Aorta (tissue), 5 donors: ENCODE data around the gene PLIN4. TPM values are rescaled to one million over a fixed set of nuclear protein-coding genes. Genes with fewer than 3 reads are reported as not detected.
"Not testable (repeated sequence)": the region's sequence is repeated elsewhere in the genome, so short reads cannot be mapped to it uniquely, and the experiment has no call there.

Experiments
- ATAC-seq: fragments of 200-7000 bp; cut with Tn5 transposase; one replicate; pipeline ENCODE4 v1.9.1; 2022; ENCODE audit warnings: moderate library complexity; ENCODE audit not compliant: low FRiP score
- DNase-seq, 2 donors: peaks; one replicate each; pipeline ENCODE4 v3.0.0-alpha.2; 2020
- H3K27ac ChIP-seq, 2 donors: one replicate each; pipeline ENCODE4 v1.5.1; 2013; ENCODE audit warnings: low read length in 2 of 2, mild to moderate bottlenecking in 2 of 2, moderate library complexity in 2 of 2, control low read depth in 1 of 2, inconsistent platforms in 1 of 2, low read depth in 1 of 2
- H3K27me3 ChIP-seq, 2 donors: one replicate each; pipeline ENCODE4 v1.6.1; 2013; ENCODE audit warnings: control low read depth in 1 of 2, low read length in 1 of 2, mild to moderate bottlenecking in 1 of 2, moderate library complexity in 1 of 2; ENCODE audit not compliant: insufficient read depth in 2 of 2, control insufficient read depth in 1 of 2
- H3K36me3 ChIP-seq, 2 donors: one replicate each; pipeline ENCODE4 v1.6.1; 2013; ENCODE audit warnings: control low read depth in 1 of 2, low read length in 1 of 2, mild to moderate bottlenecking in 1 of 2; ENCODE audit not compliant: insufficient read depth in 2 of 2, control insufficient read depth in 1 of 2
- H3K4me1 ChIP-seq, 2 donors: one replicate each; pipeline ENCODE4 v1.6.1; 2013; ENCODE audit warnings: low read length in 2 of 2, control low read depth in 1 of 2, mild to moderate bottlenecking in 1 of 2, moderate library complexity in 1 of 2; ENCODE audit not compliant: insufficient read depth in 2 of 2, control insufficient read depth in 1 of 2
- H3K4me3 ChIP-seq, 2 donors: one replicate each; pipeline ENCODE4 v1.5.1; 2013; ENCODE audit warnings: low read length in 2 of 2, control low read depth in 1 of 2, mild to moderate bottlenecking in 1 of 2
- H3K9me3 ChIP-seq: one replicate; pipeline ENCODE4 v1.6.1; 2013; ENCODE audit warnings: mild to moderate bottlenecking, low read length; ENCODE audit not compliant: control insufficient read depth
- WGBS, 2 donors: extraction: QIAGEN DNeasy Blood & Tissue Kit; methylation state at CpG; one replicate each; pipeline ENCODE4 v1.1.7; 2013; 5-methylcytosine and 5-hydroxymethylcytosine counted together
- intact Hi-C, 2 donors: fragments of 100-400 bp; cut with DNase I; formaldehyde crosslinking; loops; one replicate each; pipeline versions ENCODE4 v1.14.2 to v1.15.0; 2022
- polyA plus RNA-seq, 2 donors: library from polyadenylated mRNA; stranded (reverse); fragments of 200-250 nt; gene quantifications; one replicate each; pipeline ENCODE4 v1.2.3, GENCODE V29; 2013
- total RNA-seq, 2 donors: library from RNA; stranded (reverse); fragmentation: NEBNext Ultra II Directional; extraction: Animal tissue kit (Norgen Biotek cat#: 25700); gene quantifications; one replicate each; pipeline ENCODE4 v1.2.1, GENCODE V29; 2021
- donor health status: healthy with polysubstance abuse.
- donor health status: Bipolar disorder and iron deficiency.
- donor health status: DM: no; HTN: no; CAD: no.
- donor health status: DM: no; HTN: no; CAD: no.
- donor health status: DM: yes; HTN: yes; CAD: no.

PLIN4 gene
- total and polyA plus RNA-seq, 4 donors: 0.61 to 7.4 (median 3.2) TPM

DNA sequence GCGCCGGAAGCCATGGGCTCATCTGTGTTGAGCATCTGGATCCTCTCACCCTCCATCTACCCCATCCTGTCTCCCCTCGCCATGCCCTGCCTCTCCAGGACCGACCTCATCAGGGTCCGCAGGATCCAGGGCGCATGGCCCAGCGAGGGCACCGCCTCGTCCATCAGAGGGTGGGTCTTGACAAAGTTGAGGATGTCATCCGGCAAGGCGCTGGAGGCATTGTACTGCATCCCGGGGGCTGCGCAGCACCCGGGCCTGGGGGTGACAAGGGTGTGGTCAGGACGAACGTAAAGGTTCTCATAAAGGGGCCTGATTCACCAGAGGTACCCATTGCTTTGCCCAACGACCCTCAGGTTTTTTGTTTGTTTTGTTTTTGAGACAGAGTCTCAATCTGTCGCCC, 31.7 kb upstream of the PLIN4 start:
- 91 to 94% methylated on average over 18 of the region's 18 CpGs for WGBS, 2 donors
- H3K4me3 ChIP-seq: no peak overlapping the region
- no peaks in the 10 kb centered on the region for H3K9me3 ChIP-seq
- H3K36me3 ChIP-seq: no peaks in the 10 kb centered on the region
- DNase-seq: no peak
- H3K4me1 ChIP-seq: no peaks in the 10 kb centered on the region
- H3K27me3 ChIP-seq: no peaks in the 10 kb centered on the region
- no peak overlapping the region for H3K27ac ChIP-seq
- intact Hi-C loops: no loop called here
- ATAC-seq: no peak

DNA sequence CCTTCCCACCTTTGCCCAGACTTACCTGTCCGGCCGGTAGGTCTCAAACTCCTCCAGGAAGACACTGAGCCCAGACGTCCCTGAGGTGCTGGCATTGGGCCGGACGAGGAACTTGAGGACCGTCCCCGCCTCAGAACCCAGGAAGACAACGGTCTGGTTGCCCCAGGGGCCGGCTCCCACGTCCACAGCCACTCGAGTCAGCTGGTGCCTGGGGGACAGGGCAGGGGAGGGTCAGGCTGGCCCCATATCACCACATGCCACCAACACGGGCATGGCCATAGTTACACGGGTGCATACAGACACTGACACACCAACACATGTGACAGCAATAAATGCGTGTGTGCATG, 29.9 kb upstream of the PLIN4 start:
- H3K4me3 ChIP-seq: no peak overlapping the region
- no peaks in the 10 kb centered on the region for H3K4me1 ChIP-seq
- no peaks in the 10 kb centered on the region for H3K9me3 ChIP-seq
- ATAC-seq: no peak
- DNase-seq: no peak
- intact Hi-C loops: no loop called here
- no peaks in the 10 kb centered on the region for H3K27me3 ChIP-seq
- no peak overlapping the region for H3K27ac ChIP-seq
- H3K36me3 ChIP-seq: no peaks in the 10 kb centered on the region
- WGBS, 2 donors: 69 to 73% methylated on average over 12 to 14 of the region's 14 CpGs

DNA sequence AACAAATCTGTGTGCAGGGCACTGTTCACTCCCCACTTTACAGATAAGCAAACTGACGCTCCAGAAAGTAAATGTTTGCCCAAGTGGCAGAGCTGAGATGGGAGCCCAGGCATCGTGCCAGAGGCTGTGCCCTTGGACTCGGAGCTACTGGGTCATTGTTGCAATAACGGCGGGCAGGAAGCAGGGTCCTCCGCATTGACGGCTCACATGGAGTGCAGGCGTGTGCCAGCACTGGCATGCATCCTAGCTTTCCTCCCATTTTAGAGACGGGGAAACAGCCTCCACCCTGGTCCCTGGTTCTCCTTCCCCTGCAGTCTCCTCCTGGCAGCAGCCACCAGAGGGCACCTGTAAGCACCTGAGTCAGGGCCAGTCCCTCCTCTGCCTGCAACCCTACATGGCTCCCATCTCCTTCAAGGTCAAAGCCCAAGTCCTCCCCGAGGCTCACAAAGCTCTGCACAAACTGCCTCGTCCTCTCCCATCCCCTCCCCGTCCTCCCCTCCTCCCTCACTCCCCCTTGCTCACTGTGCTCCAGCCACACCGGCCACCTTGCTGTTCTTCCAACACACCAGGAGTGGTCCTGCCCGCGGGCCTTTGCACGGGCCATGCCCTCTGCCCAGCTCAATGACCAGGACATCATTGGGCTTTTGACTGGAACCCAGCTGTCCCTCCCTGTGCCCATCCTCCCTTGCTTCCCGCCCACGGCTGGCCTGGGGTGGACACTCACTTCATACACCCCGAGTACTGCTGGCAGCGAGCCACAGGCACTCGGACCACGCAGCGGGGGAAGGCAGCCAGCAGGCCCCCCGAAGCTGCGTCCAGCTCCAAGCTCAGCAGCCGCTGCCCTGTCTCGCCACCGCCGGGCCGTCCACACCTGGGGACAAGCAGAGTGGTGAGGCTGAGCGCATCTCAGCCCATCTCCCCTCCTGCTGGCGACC, 29.3 kb upstream of the PLIN4 start:
- Histone ChIP-seq H3K36me3 (no peaks in the 10 kb centered on the region), H3K9me3 (no peaks in the 10 kb centered on the region), H3K27me3 (no peaks in the 10 kb centered on the region), H3K4me1 (no peaks in the 10 kb centered on the region), H3K27ac (no peak overlapping the region), H3K4me3 (no peak overlapping the region)
- intact Hi-C loops: no loop called here
- ATAC-seq (no peak), DNase-seq (no peak)
- WGBS, 2 donors: 61 to 62% methylated on average over 32 of the region's 32 CpGs

DNA sequence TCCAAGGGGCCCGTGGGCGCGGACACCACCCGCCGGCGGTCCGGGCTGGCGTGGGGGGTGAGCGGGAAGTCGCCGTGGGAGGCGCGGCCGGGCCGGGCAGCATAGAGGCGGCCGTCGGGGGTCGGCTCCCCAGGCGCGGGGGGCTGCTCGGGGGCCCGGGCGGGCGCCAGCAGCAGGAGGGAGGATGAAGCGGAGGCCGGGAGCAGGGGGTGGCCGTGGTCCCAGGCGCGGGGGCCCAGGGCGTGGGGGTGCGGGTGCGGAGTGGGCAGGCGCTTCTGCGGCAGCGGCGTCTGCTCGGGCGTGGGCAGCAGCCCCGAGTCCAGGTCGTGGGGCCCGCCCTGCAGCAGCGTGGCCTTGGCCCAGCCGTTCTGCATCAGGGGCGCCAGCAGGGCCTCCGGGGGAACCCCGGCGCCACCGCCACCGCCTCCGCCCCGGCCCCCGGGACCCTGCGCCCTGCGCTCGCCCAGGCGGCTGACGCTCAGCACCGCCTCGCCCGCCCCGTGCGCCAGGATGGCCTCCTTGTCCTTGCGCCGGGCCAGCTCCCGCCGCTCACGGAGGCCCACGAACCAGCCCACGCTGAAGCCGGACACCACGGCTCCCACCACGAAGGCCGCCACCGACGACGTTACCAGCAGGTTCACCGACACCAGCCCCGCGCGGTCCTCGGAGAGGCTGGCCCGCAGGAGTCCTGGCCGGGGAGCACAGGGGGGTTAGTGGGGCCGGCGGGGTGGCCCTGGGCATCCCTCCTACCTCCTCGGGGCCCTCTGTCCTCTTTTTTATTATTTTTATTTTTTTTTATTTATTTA, 25.8 kb upstream of the PLIN4 start:
- H3K36me3 ChIP-seq: no peaks in the 10 kb centered on the region
- no peak overlapping the region for H3K4me3 ChIP-seq
- WGBS, 2 donors: 93 to 94% methylated on average over 26 to 87 of the region's 87 CpGs
- intact Hi-C loops: no loop called here
- DNase-seq: no peak
- peaks cover 2% of the 10 kb centered on the region for H3K9me3 ChIP-seq
- no peaks in the 10 kb centered on the region for H3K27me3 ChIP-seq
- ATAC-seq: no peak
- H3K27ac ChIP-seq: no peak overlapping the region
- no peaks in the 10 kb centered on the region for H3K4me1 ChIP-seq

DNA sequence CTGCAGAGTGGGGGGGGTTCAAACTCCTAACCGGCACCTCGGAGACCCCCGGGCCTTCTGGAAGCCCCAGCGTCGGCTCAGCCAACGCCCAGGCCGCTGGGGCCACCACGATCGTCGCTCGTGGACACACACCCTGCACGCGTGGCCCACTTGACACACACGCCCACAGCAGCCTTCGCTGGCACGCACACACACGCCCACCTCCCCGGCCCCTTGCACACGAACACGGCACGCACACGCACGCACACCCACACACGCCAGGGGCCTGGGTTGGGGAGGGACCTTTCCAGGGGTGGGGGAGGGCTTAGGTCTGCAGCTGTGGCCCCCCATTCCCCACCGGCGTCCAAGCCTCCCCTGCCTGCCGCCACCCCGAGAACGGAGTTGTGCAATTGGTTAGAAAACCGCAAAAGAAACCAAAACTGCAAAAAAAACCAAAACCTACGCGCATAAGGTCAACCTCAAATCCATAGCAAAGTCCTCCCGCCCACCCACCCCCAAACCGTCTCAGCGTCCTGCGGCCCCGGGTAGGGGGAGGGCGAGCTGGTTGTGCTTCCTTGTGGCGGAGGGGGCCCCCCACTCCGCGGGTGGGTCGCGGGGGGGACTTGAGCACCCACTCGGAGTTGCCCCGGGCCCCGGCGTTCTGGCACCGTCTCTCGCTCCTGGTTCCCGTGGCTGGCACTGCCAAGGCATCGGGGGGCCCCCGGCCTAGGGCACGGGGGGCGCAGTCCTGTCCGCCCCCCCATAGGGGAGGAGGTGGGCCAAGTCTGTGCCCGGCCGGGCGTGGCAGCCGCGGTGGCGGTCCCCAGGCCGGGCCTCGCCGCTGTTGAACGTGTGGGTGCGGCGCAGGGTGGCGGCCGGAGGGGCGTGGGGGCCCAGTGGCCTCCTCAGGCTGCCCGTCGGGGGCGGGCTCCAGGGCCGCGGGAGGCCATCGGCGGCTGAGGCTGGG, 24.9 kb upstream of the PLIN4 start:
- H3K27ac ChIP-seq: no peak overlapping the region
- DNase-seq (no peak), ATAC-seq (no peak)
- no peaks in the 10 kb centered on the region for H3K27me3 ChIP-seq
- no peak overlapping the region for H3K4me3 ChIP-seq
- 86 to 90% methylated on average over 65 to 77 of the region's 77 CpGs for WGBS, 2 donors
- no peaks in the 10 kb centered on the region for H3K36me3 ChIP-seq
- H3K4me1 ChIP-seq: no peaks in the 10 kb centered on the region
- H3K9me3 ChIP-seq: peaks cover 2% of the 10 kb centered on the region
- intact Hi-C loops: no loop called here

DNA sequence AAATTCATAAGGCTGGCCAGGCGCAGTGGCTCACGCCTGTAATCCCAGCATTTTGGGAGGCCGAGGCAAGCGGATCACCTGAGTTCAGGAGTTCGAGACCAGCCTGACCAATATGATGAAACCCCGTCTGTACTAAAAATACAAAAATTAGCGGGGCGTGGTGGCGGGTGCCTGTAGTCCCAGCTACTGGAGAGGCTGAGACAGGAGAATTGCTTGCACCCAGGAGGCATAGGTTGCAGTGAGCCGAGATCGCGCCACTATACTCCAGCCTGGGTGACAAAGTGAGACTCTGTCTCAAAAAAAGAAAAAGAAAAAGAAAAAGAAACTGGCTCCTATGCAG, 23.5 kb upstream of the PLIN4 start:
- H3K9me3 ChIP-seq, DNase-seq, H3K36me3 ChIP-seq, H3K27ac ChIP-seq, H3K4me1 ChIP-seq, ATAC-seq, H3K4me3 ChIP-seq, intact Hi-C loops, H3K27me3 ChIP-seq: not testable (repeated sequence)
- WGBS, 2 donors: 90 to 92% methylated on average over 12 of the region's 12 CpGs

DNA sequence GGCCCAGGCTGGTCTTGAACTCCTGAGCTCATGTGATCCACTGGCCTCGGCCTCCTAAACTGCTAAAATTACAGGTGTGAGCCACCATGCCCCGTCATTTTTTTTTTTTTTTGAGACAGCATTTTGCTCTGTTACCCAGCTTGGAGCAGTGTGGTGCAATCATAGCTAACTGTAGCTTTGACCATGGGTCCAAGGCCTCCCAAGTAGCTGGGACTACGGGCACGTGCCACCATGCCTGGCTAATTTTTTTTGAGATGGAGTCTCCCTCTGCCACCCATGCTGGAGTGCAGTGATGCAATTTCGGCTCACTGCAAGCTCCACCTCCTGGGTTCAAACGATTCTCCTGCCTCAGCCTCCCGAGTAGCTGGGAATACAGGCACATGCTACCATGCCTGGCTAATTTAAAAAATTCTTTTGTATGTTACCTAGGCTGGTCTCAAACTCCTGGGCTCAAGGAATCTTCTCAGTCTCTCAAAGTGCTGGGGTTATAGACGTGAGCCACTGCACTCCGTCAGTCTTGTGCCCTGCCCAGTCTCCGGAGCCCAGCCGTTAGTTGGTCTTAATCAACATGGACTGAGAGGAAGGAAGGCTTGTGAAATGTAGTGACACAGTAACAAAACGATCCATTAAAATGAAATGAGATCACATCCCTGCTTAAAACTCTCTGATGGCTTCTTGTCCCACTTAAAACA, 23.0 kb upstream of the PLIN4 start:
- intact Hi-C loops: no loop called here
- Histone ChIP-seq H3K4me3 (no peak overlapping the region), H3K36me3 (no peaks in the 10 kb centered on the region), H3K9me3 (peaks cover 2% of the 10 kb centered on the region), H3K4me1 (no peaks in the 10 kb centered on the region), H3K27ac (no peak overlapping the region), H3K27me3 (no peaks in the 10 kb centered on the region)
- ATAC-seq (no peak), DNase-seq (no peak)
- WGBS, 2 donors: 73 to 74% methylated on average over 12 of the region's 12 CpGs
